GM12878 (cell line): Measurements from ENCODE around the gene ENPP6. TPM values are rescaled to one million over a fixed set of nuclear protein-coding genes. Genes with fewer than 3 reads are reported as not detected.

ENCODE experiments used
- ATAC-seq: fragments of 200-7000 bp; cut with Tn5 transposase; 3 replicates; pipeline ENCODE4 v1.9.1; 2020; ENCODE audit warnings: mild to moderate bottlenecking, moderate library complexity
- BruUV-seq: library from RNA; stranded (reverse); fragments of 400-500 nt; replicated peaks from 2 replicates; lab custom pipeline; 2021; lab: Mats Ljungman, UMichigan
- CTCF ChIA-PET: fragments of 300-600 bp; sonication (Branson Sonifier 250); formaldehyde crosslinking; extraction: SDS; loops from one replicate; lab custom pipeline; 2021; ENCODE audit warnings: inconsistent platforms; lab: Yijun Ruan, JAX
- POLR2A ChIA-PET: fragments of 350-600 bp; formaldehyde crosslinking; extraction: SDS; loops from one replicate; lab custom pipeline; 2021; ENCODE audit warnings: inconsistent platforms; lab: Charles Lee
- RAD21 ChIA-PET: fragments of 300-600 bp; sonication (Branson Sonifier 250); formaldehyde crosslinking; loops from one replicate; lab custom pipeline; 2023; ENCODE audit warnings: antibody characterized with exemption; ENCODE audit not compliant: unreplicated experiment; lab: Charles Lee
- SMC1A ChIA-PET: fragments of 300-600 bp; sonication (Branson Sonifier 250); formaldehyde crosslinking; loops from one replicate; lab custom pipeline; 2023; ENCODE audit not compliant: unreplicated experiment, uncharacterized antibody; lab: Charles Lee
- DNase-seq: peaks from one replicate; pipeline ENCODE4 v3.0.0-alpha.2; 2011; ENCODE audit warnings: low read depth, low spot score
- FAIRE-seq: peaks from 3 replicates; lab custom pipeline; 2011; peaks lifted over from hg19 to GRCh38; lab: Jason Lieb, UNC
- H2AFZ ChIP-seq: 2 replicates; pipeline ENCODE4 v1.6.0; 2011; ENCODE audit warnings: low read depth, low read length, control low read depth; ENCODE audit not compliant: control insufficient read depth
- H3K27ac ChIP-seq: 2 replicates; pipeline ENCODE4 v1.5.1; 2011; ENCODE audit warnings: control low read depth; ENCODE audit not compliant: control insufficient read depth, insufficient read depth
- H3K27me3 ChIP-seq, 2 experiments: replicated peaks in 1 of 2; 2 replicates each; pipeline versions ENCODE4 v1.6.0 to v1.6.1; 2011; ENCODE audit warnings: low read length in 1 of 2; ENCODE audit not compliant: control insufficient read depth in 2 of 2, insufficient read depth in 2 of 2
- H3K36me3 ChIP-seq, 2 experiments: 2 replicates each; pipeline ENCODE4 v1.5.1; 2011; ENCODE audit warnings: low read length in 1 of 2; ENCODE audit not compliant: control insufficient read depth in 2 of 2, insufficient read depth in 2 of 2
- H3K4me1 ChIP-seq: 2 replicates; pipeline ENCODE4 v1.6.1; 2011; ENCODE audit warnings: mild to moderate bottlenecking, low read length, moderate library complexity, mixed read lengths; ENCODE audit not compliant: control insufficient read depth, insufficient read depth
- H3K4me2 ChIP-seq: 2 replicates; pipeline ENCODE4 v1.6.0; 2011; ENCODE audit warnings: control low read depth; ENCODE audit not compliant: control insufficient read depth, insufficient read depth
- H3K4me3 ChIP-seq: fragments of 200-600 bp; sonication (generic); 2 replicates; pipeline ENCODE4 v1.5.1; 2016
- H3K79me2 ChIP-seq: 2 replicates; pipeline ENCODE4 v1.6.0; 2011; ENCODE audit warnings: low read length; ENCODE audit not compliant: control insufficient read depth, insufficient read depth
- H3K9ac ChIP-seq: 2 replicates; pipeline ENCODE4 v1.8.0; 2011; ENCODE audit warnings: low read length, control low read depth, mixed read lengths; ENCODE audit not compliant: control insufficient read depth, insufficient read depth
- H3K9me3 ChIP-seq: replicated peaks from 3 replicates; pipeline ENCODE4 v1.5.1; 2011; ENCODE audit warnings: mild to moderate bottlenecking, low read length; ENCODE audit not compliant: control insufficient read depth, insufficient read depth
- H4K20me1 ChIP-seq: 2 replicates; pipeline ENCODE4 v1.6.0; 2011; ENCODE audit not compliant: control insufficient read depth, insufficient read depth
- ASH2L ChIP-seq: fragments of 300-600, 200-600 bp; sonication (generic); IDR thresholded peaks from 2 replicates; pipeline ENCODE4 v1.6.1; 2017; ENCODE audit warnings: low read depth, mild to moderate bottlenecking, borderline replicate concordance
- BACH1 ChIP-seq: fragments of 450-650 bp; IDR thresholded peaks from 2 replicates; pipeline ENCODE4 v1.6.1; 2017; ENCODE audit warnings: mild to moderate bottlenecking, borderline replicate concordance
- CBFB ChIP-seq: IDR thresholded peaks from 2 replicates; pipeline ENCODE4 v1.6.1; 2016; ENCODE audit warnings: antibody characterized with exemption, low read depth
- IKZF1 ChIP-seq: fragments of 450-650 bp; conservative IDR thresholded peaks from 2 replicates; pipeline ENCODE4 v1.6.1; 2017; ENCODE audit warnings: antibody characterized with exemption, mild to moderate bottlenecking
- MEF2A ChIP-seq: IDR thresholded peaks from 2 replicates; pipeline ENCODE4 v1.6.1; 2011; ENCODE audit warnings: low read depth, mild to moderate bottlenecking, low read length, moderate library complexity; ENCODE audit not compliant: insufficient read depth
- RAD21 ChIP-seq: IDR thresholded peaks from 2 replicates; pipeline ENCODE4 v1.6.1; 2011; ENCODE audit warnings: mild to moderate bottlenecking, low read depth, low read length, moderate library complexity; ENCODE audit not compliant: insufficient read depth
- SPI1 ChIP-seq: IDR thresholded peaks from 2 replicates; pipeline ENCODE4 v1.6.1; 2011; ENCODE audit warnings: low read depth, mild to moderate bottlenecking, low read length, moderate library complexity, borderline replicate concordance; ENCODE audit not compliant: insufficient read depth
- SREBF1 ChIP-seq: IDR thresholded peaks from 2 replicates; pipeline ENCODE4 v1.6.1; 2012; ENCODE audit warnings: mild to moderate bottlenecking, low read length
- WGBS: methylation state at CpG from one replicate; pipeline ENCODE4 v1.1.6; 2016; ENCODE audit warnings: low lambda C conversion rate; ENCODE audit not compliant: insufficient replicate concordance, insufficient coverage; ENCODE audit errors: missing lambda C conversion rate; 5-methylcytosine and 5-hydroxymethylcytosine counted together
- in situ Hi-C: fragments of 300-500 bp; cut with MboI; formaldehyde crosslinking; loops from 9 replicates; pipeline ENCODE4 v1.14.3; 2018; ENCODE audit warnings: mixed read lengths
- intact Hi-C: fragments of 100-400 bp; cut with micrococcal nuclease; formaldehyde crosslinking; loops from one replicate; pipeline ENCODE4 v1.14.2; 2022; ENCODE audit not compliant: unreplicated experiment
- polyA plus RNA-seq, 11 experiments: library from polyadenylated mRNA; depleted of rRNA in 4 of 11; unstranded in 6 of 11; stranded (reverse) in 5 of 11; fragments of >200 nt; fragmentation: Nextera tagmentation in 4 of 11; fragmentation: Illumina TruSeq in 1 of 11; extraction: Ambion mirVana in 4 of 11; extraction: Trizol in 1 of 11; gene quantifications; 1 replicate in 1 of 11; 2 replicates in 10 of 11; pipeline versions ENCODE4 v1.2.1 to v1.2.3, GENCODE V29; 2011 to 2016; ENCODE audit warnings: inconsistent platforms in 2 of 11, missing spikeins in 2 of 11, low read depth in 1 of 11
- total RNA-seq, 4 experiments: library from RNA; depleted of rRNA in 3 of 4; stranded (reverse); fragments of >200 nt in 3 of 4; fragmentation: Illumina TruSeq in 1 of 4; extraction: Trizol in 1 of 4; gene quantifications; 2 replicates each; pipeline versions ENCODE4 v1.2.1 to v1.2.3, GENCODE V29; 2013 to 2021
- TF ChIP-seq, protein P1 (sequence below): fragments of 450-650 bp; IDR thresholded peaks from 2 replicates; pipeline ENCODE4 v1.6.1; 2017; ENCODE audit warnings: borderline replicate concordance
- TF ChIP-seq, protein P2 (sequence below): fragments of 450-650 bp; IDR thresholded peaks from 2 replicates; pipeline ENCODE4 v1.6.1; 2017; ENCODE audit warnings: mild to moderate bottlenecking, low read depth, inconsistent platforms; ENCODE audit not compliant: poor library complexity, severe bottlenecking
- TF ChIP-seq, protein P3 (sequence below): fragments of 450-650 bp; IDR thresholded peaks from 2 replicates; pipeline ENCODE4 v1.6.1; 2016; ENCODE audit warnings: mild to moderate bottlenecking

ENPP6 gene
- total and polyA plus RNA-seq, 10 of the 15 experiments (the other 5 are each of a cell fraction or from before 2014, with no cell fraction given) = 0.04 to 1.0 (median 0.44) TPM; not detected in 1

DNA sequence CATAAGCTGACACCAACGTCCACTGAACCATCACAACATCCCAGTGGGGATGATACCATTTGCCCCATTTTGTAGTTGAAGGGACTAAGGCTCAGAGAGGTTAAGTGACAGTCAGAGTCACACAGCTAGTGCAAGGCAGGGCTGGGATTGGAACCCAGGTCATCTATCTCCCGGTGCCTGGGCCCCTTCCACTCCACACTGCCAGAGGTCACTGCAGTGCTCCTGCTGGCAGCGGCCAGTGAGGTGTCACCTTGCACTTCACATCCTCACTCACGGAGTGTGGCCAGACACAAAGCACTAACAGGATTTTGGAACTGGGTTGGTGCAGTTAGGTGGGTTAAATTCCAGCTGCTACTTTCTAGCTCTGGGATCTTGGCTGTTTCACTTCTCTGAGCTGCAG lies 118.7 kb downstream of the ENPP6 start:
- Histone ChIP-seq H3K9me3 (no peaks in the 10 kb centered on the region), H3K27me3 (peaks cover 0 to 1% of the 10 kb centered on the region in 2 experiments; a peak in 2 of 4 replicates), H3K9ac (no peak overlapping the region), H3K4me2 (no peak overlapping the region)
- FAIRE-seq = no peak
- no peak for ATAC-seq
- no peak for DNase-seq
- SMC1A ChIA-PET = interaction anchor here (1.7 to 2.0 kb wide), 2 partner anchors 15 to 257 kb away, joined by 5 to 7 read pairs; no protein-coding TSS in a partner anchor
- no peak for TF ChIP-seq IKZF1
- TF ChIP-seq, all 136 proteins: peak for 0
- in situ Hi-C loops (loop anchor here (10.0 kb wide), 1 partner anchor 624 kb away; no protein-coding TSS in a partner anchor), intact Hi-C loops (loop anchor here (10.0 kb wide), 1 partner anchor 474 kb away; no protein-coding TSS in a partner anchor)
- ChIA-PET POLR2A (no interaction called here), RAD21 (interaction anchor here (0.8 to 1.0 kb wide), 2 partner anchors 258 to 476 kb away, joined by 3 read pairs; no protein-coding TSS in a partner anchor), CTCF (interaction anchor here (0.6 to 2.7 kb wide), 6 partner anchors 10 to 997 kb away, joined by 3 to 18 read pairs (median 4); no protein-coding TSS in a partner anchor)
- Histone ChIP-seq H4K20me1 (no peaks in the 10 kb centered on the region), H3K27ac (no peak overlapping the region), H3K4me3 (no peak overlapping the region), H3K36me3 (no peaks in the 10 kb centered on the region), H3K79me2 (no peaks in the 10 kb centered on the region), H2AFZ (no peak overlapping the region), H3K4me1 (no peaks in the 10 kb centered on the region; the same call in none of the 2 replicates)
- BruUV-seq = no TSS peak
- 36% methylated on average over 4 of the region's 4 CpGs for WGBS

DNA sequence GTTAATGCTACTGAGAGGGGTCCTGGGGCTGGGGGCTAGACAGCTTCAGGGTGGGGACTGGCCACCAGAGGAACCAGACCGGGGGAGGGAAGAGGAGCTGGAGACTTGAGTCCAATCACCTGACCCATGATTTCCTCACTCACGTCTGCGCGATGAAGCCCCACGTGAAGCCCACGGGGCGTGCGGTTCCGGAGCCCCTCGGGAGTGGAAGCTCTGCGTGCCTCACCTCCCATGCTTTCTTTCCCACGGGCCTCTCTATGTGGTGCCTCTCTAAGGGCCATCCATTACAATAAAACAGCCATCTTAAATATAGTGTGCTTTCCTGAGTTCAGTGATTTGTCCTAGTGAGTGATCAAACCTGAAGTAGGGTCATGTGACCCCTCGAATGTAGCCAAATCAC lies 119.9 kb downstream of the ENPP6 start:
- CTCF ChIA-PET = interaction anchor here (1.1 to 1.4 kb wide), 2 partner anchors 13 to 257 kb away, joined by 3 to 4 read pairs; no protein-coding TSS in a partner anchor
- no peak overlapping the region for H3K4me2 ChIP-seq
- no peak for TF ChIP-seq SREBF1
- TF ChIP-seq MEF2A = no peak
- no peak for TF ChIP-seq ASH2L
- TF ChIP-seq, protein P1, sequence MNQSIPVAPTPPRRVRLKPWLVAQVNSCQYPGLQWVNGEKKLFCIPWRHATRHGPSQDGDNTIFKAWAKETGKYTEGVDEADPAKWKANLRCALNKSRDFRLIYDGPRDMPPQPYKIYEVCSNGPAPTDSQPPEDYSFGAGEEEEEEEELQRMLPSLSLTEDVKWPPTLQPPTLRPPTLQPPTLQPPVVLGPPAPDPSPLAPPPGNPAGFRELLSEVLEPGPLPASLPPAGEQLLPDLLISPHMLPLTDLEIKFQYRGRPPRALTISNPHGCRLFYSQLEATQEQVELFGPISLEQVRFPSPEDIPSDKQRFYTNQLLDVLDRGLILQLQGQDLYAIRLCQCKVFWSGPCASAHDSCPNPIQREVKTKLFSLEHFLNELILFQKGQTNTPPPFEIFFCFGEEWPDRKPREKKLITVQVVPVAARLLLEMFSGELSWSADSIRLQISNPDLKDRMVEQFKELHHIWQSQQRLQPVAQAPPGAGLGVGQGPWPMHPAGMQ = no peak
- TF ChIP-seq BACH1 = no peak
- no peak for TF ChIP-seq RAD21
- no peak for TF ChIP-seq CBFB
- TF ChIP-seq, protein P2, sequence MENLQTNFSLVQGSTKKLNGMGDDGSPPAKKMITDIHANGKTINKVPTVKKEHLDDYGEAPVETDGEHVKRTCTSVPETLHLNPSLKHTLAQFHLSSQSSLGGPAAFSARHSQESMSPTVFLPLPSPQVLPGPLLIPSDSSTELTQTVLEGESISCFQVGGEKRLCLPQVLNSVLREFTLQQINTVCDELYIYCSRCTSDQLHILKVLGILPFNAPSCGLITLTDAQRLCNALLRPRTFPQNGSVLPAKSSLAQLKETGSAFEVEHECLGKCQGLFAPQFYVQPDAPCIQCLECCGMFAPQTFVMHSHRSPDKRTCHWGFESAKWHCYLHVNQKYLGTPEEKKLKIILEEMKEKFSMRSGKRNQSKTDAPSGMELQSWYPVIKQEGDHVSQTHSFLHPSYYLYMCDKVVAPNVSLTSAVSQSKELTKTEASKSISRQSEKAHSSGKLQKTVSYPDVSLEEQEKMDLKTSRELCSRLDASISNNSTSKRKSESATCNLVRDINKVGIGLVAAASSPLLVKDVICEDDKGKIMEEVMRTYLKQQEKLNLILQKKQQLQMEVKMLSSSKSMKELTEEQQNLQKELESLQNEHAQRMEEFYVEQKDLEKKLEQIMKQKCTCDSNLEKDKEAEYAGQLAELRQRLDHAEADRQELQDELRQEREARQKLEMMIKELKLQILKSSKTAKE = no peak
- TF ChIP-seq, protein P3, sequence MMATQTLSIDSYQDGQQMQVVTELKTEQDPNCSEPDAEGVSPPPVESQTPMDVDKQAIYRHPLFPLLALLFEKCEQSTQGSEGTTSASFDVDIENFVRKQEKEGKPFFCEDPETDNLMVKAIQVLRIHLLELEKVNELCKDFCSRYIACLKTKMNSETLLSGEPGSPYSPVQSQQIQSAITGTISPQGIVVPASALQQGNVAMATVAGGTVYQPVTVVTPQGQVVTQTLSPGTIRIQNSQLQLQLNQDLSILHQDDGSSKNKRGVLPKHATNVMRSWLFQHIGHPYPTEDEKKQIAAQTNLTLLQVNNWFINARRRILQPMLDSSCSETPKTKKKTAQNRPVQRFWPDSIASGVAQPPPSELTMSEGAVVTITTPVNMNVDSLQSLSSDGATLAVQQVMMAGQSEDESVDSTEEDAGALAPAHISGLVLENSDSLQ = no peak
- TF ChIP-seq SPI1 = no peak

More for the DNA sequence above, 119.9 kb downstream of the ENPP6 start:
- no peak for FAIRE-seq
- RAD21 ChIA-PET = no interaction called here
- in situ Hi-C loops = loop anchor here (10.0 kb wide), 1 partner anchor 623 kb away; no protein-coding TSS in a partner anchor
- Histone ChIP-seq H3K9ac (no peak overlapping the region), H3K79me2 (no peaks in the 10 kb centered on the region), H3K4me3 (no peak overlapping the region), H3K4me1 (no peaks in the 10 kb centered on the region; the same call in none of the 2 replicates), H3K9me3 (no peaks in the 10 kb centered on the region), H3K27me3 (peaks cover 0 to 1% of the 10 kb centered on the region in 2 experiments; a peak in 2 of 4 replicates), H2AFZ (no peak overlapping the region; the same call in 1 of the 2 replicates), H3K27ac (no peak overlapping the region), H3K36me3 (no peaks in the 10 kb centered on the region), H4K20me1 (no peaks in the 10 kb centered on the region)
- SMC1A ChIA-PET = interaction anchor here (0.8 to 1.7 kb wide), 2 partner anchors 13 to 629 kb away, joined by 3 to 5 read pairs; no protein-coding TSS in a partner anchor
- no peak for ATAC-seq
- intact Hi-C loops = loop anchor here (10.0 kb wide), 1 partner anchor 473 kb away; no protein-coding TSS in a partner anchor
- WGBS = 70% methylated on average over 13 of the region's 13 CpGs
- no TSS peak for BruUV-seq
- no peak for DNase-seq
- POLR2A ChIA-PET = no interaction called here
